Adrenal gland (tissue), 12 donors: ENCODE results near the gene PCDHGA5. TPM values are rescaled to one million over a fixed set of nuclear protein-coding genes. Genes with fewer than 3 reads are reported as not detected.
A peak's percentile ranks its signal among the peaks of the same experiment; 100 is the strongest.
"Not testable (repeated sequence)": the region's sequence is repeated elsewhere in the genome, so short reads cannot be mapped to it uniquely, and the experiment has no call there.

Experiments
- DNase-seq, 7 donors: peaks; one replicate each; pipeline ENCODE4 v3.0.0-alpha.2; 2019 to 2020
- H3K27ac ChIP-seq, 5 donors: fragments of 200-600 bp; sonication (generic) in 4 of 5; 1 replicate in 3 of 5; 2 replicates in 2 of 5; pipeline versions ENCODE4 v1.5.1 to v1.8.0; 2016 to 2020; ENCODE audit warnings: mild to moderate bottlenecking in 1 of 5
- H3K27me3 ChIP-seq: fragments of 200-600 bp; 2 replicates; pipeline ENCODE4 v1.8.0; 2021
- H3K36me3 ChIP-seq, 2 donors: fragments of 200-600 bp; replicated peaks in 1 of 2; 1 replicate in 1 of 2; 2 replicates in 1 of 2; pipeline versions ENCODE4 v1.5.1 to v1.8.0; 2018 to 2022
- H3K4me1 ChIP-seq, 2 donors: fragments of 200-600 bp; replicated peaks in 1 of 2; 1 replicate in 1 of 2; 2 replicates in 1 of 2; pipeline versions ENCODE4 v1.5.1 to v1.8.0; 2018 to 2021
- H3K4me3 ChIP-seq, 4 donors: fragments of 200-600 bp; sonication (generic) in 3 of 4; one replicate each; pipeline ENCODE4 v1.5.1; 2016 to 2018
- H3K9me3 ChIP-seq, 3 donors: fragments of 200-600 bp; sonication (generic) in 1 of 3; replicated peaks in 1 of 3; 1 replicate in 2 of 3; 2 replicates in 1 of 3; pipeline versions ENCODE4 v1.5.1 to v1.8.0; 2016 to 2021
- CTCF ChIP-seq, 6 experiments: fragments of 450-650 bp in 4 of 6; fragments of 200-600 bp in 2 of 6; sonication (generic) in 1 of 6; IDR thresholded peaks; 1 replicate in 5 of 6; 2 replicates in 1 of 6; pipeline versions ENCODE4 v1.5.1 to v1.8.0; 2016 to 2021; ENCODE audit warnings: antibody characterized with exemption in 6 of 6, mild to moderate bottlenecking in 2 of 6, moderate library complexity in 1 of 6
- POLR2A ChIP-seq, 2 donors: fragments of 450-650 bp; IDR thresholded peaks; one replicate each; pipeline ENCODE4 v1.6.1; 2017; ENCODE audit warnings: antibody characterized with exemption in 2 of 2, mild to moderate bottlenecking in 2 of 2, moderate library complexity in 1 of 2
- WGBS, 4 donors: extraction: QIAGEN DNeasy Blood & Tissue Kit in 2 of 4; methylation state at CpG; one replicate each; pipeline versions ENCODE4 v1.1.5 to v1.1.7; 2013 to 2017; 5-methylcytosine and 5-hydroxymethylcytosine counted together
- intact Hi-C, 2 donors: fragments of 100-400 bp; cut with DNase I; formaldehyde crosslinking; loops; one replicate each; pipeline versions ENCODE4 v1.14.1 to v1.15.0; 2022 to 2023
- polyA plus RNA-seq, 3 donors: library from polyadenylated mRNA; stranded (reverse); fragments of 200-250 nt in 2 of 3; fragments of 350-450 nt in 1 of 3; fragmentation: Illumina TruSeq in 1 of 3; extraction: RNeasy Lipid Tissue Mini Kit (QIAGEN cat#74804) in 1 of 3; gene quantifications; one replicate each; pipeline ENCODE4 v1.2.3, GENCODE V29; 2013 to 2014
- total RNA-seq, 9 donors: library from RNA; depleted of rRNA in 4 of 9; stranded (reverse); fragments of >200 nt in 4 of 9; fragments of 120-200 nt in 1 of 9; fragmentation: NEBNext Ultra II Directional in 1 of 9; extraction: Animal tissue kit (Norgen Biotek cat#: 25700) in 1 of 9; gene quantifications; one replicate each; pipeline versions ENCODE4 v1.1.0 to v1.2.4, GENCODE V29; 2013 to 2023
- donor health status: healthy with polysubstance abuse.
- donor health status: Bipolar disorder and iron deficiency.
- donor health status: DM: yes; HTN: yes; CAD: no.
- donor health status: DM: no; HTN: no; CAD: no.
- donor health status: DM: no; HTN: no; CAD: no.
- donor health status: DM: yes; HTN: yes; CAD: no.

Gene PCDHGA5
- total and polyA plus RNA-seq, 12 donors: 0.24 to 5.9 (median 1.7) TPM

DNA sequence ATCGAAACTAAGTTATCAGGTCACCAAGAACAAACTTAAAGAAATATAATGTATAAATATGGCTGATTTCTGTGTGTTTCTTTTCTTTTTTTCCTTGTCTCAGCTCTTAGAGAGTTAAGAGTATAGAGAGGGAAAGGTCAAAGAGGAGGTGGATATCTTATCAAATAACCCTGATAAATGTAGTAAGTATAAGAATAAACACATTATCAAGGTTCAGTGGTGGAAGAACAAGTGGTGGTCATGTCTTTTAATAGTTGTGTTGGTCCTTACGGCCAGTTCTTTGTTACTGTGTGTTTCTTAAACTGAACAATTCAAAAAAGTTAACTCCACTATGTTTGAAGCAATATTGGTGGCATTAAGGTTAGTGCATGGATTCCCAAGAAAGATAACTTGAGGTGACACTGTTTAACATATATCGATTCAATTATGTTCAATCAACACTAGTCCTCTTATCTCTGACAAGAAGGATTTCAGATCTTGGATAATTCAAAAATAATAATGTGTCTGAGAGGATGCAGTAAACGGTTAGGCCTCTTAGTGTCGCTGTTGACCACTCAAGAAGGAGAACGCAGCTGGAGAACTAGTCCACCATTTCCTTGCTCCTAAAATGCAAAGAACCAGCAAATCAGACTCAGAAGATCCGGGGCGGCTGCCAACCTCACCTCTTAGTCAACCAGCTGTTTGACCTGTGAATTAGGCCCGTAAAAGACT is 20.6 kb upstream of the PCDHGA5 start, which contains the start of gene PCDHGA3:
Gene PCDHGA3, plus strand, starts transcription at position 588 of the 711 bp plus-strand sequence. CDS start 205 bp downstream, outside the sequence.
- 22 to 29% (median 24%) methylated on average over 9 of the region's 9 CpGs for WGBS, 4 donors
- H3K27ac ChIP-seq: no peak within 1 kb of the TSS
- peak within 1 kb of the TSS in 1 of 4 donors; percentile 16 for H3K4me3 ChIP-seq
- H3K36me3 ChIP-seq: no peaks in the 10 kb centered on the region
- H3K9me3 ChIP-seq: peaks cover 0 to 20% (median 10%) of the 10 kb centered on the region in 3 donors
- peak in 4 of 6 experiments; percentile 9 to 33 (median 18) for TF ChIP-seq CTCF (IDR thresholded peaks at IDR 0.05)
- no peak for TF ChIP-seq POLR2A (IDR thresholded peaks at IDR 0.05)
- no peaks in the 10 kb centered on the region for H3K4me1 ChIP-seq
- intact Hi-C loops: no loop called here
- DNase-seq: peak in 1 of 7 donors; percentile 32
- H3K27me3 ChIP-seq: no peaks in the 10 kb centered on the region

GRCh38 chr5:141343953-141344463 is 20.0 kb upstream of the PCDHGA5 start:
- no peak for DNase-seq
- peaks cover 0 to 20% (median 10%) of the 10 kb centered on the region in 3 donors for H3K9me3 ChIP-seq
- no peaks in the 10 kb centered on the region for H3K27me3 ChIP-seq
- 17 to 36% (median 28%) methylated on average over 10 to 31 of the region's 31 CpGs for WGBS, 4 donors
- no peaks in the 10 kb centered on the region for H3K4me1 ChIP-seq
- TF ChIP-seq POLR2A (IDR thresholded peaks at IDR 0.05) (no peak), CTCF (IDR thresholded peaks at IDR 0.05) (peak in 1 of 6 experiments; percentile 2)
- H3K27ac ChIP-seq: no peak overlapping the region
- peak overlapping the region in 1 of 4 donors; percentile 16 for H3K4me3 ChIP-seq
- intact Hi-C loops: no loop called here
- no peaks in the 10 kb centered on the region for H3K36me3 ChIP-seq

DNA sequence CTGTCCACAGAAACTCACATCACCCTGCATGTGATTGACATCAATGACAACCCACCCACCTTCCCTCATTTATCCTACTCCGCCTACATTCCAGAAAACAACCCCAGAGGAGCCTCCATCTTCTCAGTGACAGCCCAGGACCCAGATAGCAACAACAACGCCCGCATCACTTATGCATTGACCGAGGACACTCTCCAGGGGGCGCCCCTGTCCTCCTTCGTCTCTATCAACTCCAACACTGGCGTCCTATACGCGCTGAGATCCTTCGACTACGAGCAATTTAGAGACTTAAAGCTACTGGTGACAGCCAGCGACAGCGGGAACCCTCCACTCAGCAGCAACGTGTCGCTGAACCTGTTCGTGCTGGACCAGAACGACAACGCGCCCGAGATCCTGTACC is 18.6 kb upstream of the PCDHGA5 start:
- Histone ChIP-seq H3K36me3 (no peaks in the 10 kb centered on the region), H3K4me1 (no peaks in the 10 kb centered on the region), H3K27ac (no peak overlapping the region), H3K4me3 (no peak overlapping the region), H3K9me3 (peaks cover 0 to 20% (median 10%) of the 10 kb centered on the region in 3 donors), H3K27me3 (no peaks in the 10 kb centered on the region)
- 26 to 54% (median 31%) methylated on average over 8 to 20 of the region's 20 CpGs for WGBS, 4 donors
- no peak for TF ChIP-seq POLR2A (IDR thresholded peaks at IDR 0.05)
- TF ChIP-seq CTCF (IDR thresholded peaks at IDR 0.05): no peak
- DNase-seq: no peak
- intact Hi-C loops: no loop called here

DNA sequence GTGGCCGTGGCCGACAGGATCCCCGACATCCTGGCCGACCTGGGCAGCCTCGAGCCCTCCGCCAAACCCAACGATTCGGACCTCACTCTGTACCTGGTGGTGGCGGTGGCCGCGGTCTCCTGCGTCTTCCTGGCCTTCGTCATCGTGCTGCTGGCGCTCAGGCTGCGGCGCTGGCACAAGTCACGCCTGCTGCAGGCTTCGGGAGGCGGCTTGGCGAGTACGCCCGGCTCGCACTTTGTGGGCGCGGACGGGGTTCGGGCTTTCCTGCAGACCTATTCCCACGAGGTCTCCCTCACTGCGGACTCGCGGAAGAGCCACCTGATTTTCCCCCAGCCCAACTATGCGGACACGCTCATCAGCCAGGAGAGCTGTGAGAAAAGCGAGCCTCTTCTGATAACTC is 17.9 kb upstream of the PCDHGA5 start:
- 34 to 59% (median 48%) methylated on average over 16 to 26 of the region's 35 CpGs for WGBS, 4 donors
- H3K4me3 ChIP-seq, intact Hi-C loops, H3K27ac ChIP-seq, H3K36me3 ChIP-seq, H3K27me3 ChIP-seq, H3K4me1 ChIP-seq, DNase-seq: not testable (repeated sequence)
- peaks cover 0 to 20% (median 10%) of the 10 kb centered on the region in 3 donors for H3K9me3 ChIP-seq
